ENCODE data around the gene FAM136A. TPM values are rescaled to one million over a fixed set of nuclear protein-coding genes. Genes with fewer than 3 reads are reported as not detected.
A peak's percentile ranks its signal among the peaks of the same experiment; 100 is the strongest.
"Not testable (repeated sequence)": the region's sequence is repeated elsewhere in the genome, so short reads cannot be mapped to it uniquely, and the experiment has no call there.

FAM136A gene
- total RNA-seq, 2 donors from 2014 or later: 60.3 to 62.9 TPM

- no peak overlapping the region for H3K27ac Mint-ChIP-seq
- DNase-seq (no peak), ATAC-seq (replicated peaks in 1 of 2) (no peak)
- H3K27me3 Mint-ChIP-seq (ENCODE audit: low read depth): peaks cover 8% of the 10 kb centered on the region
- no peak overlapping the region for H3K4me3 Mint-ChIP-seq
- H3K9me3 Mint-ChIP-seq: no peaks in the 10 kb centered on the region
- H3K4me1 Mint-ChIP-seq (ENCODE audit: low read depth): peaks cover 6% of the 10 kb centered on the region
- no peaks in the 10 kb centered on the region for H3K36me3 Mint-ChIP-seq (ENCODE audit: insufficient read depth in 2 of 2)
These were observed 19.5 kb upstream of the FAM136A start for GRCh38 chr2:70321370-70321769.

- no peak for ATAC-seq (replicated peaks in 1 of 2)
- no peaks in the 10 kb centered on the region for H3K9me3 Mint-ChIP-seq
These were observed 12.8 kb upstream of the FAM136A start for GRCh38 chr2:70314640-70315039.

GRCh38 chr2:70312560-70312959 is 10.7 kb upstream of the FAM136A start:
- Mint-ChIP-seq H3K4me1 (ENCODE audit: low read depth) (no peaks in the 10 kb centered on the region), H3K4me3 (no peak overlapping the region), H3K36me3 (ENCODE audit: insufficient read depth in 2 of 2) (no peaks in the 10 kb centered on the region), H3K27me3 (ENCODE audit: low read depth) (peaks cover 8% of the 10 kb centered on the region), H3K27ac (no peak overlapping the region), H3K9me3 (no peaks in the 10 kb centered on the region)
- ATAC-seq (replicated peaks in 1 of 2): no peak
- no peak for DNase-seq

More at GRCh38 chr2:70314640-70315039, 12.8 kb upstream of the FAM136A start:
- Mint-ChIP-seq H3K4me3 (no peak overlapping the region), H3K27me3 (ENCODE audit: low read depth) (peaks cover 8% of the 10 kb centered on the region), H3K27ac (no peak overlapping the region), H3K36me3 (ENCODE audit: insufficient read depth in 2 of 2) (no peaks in the 10 kb centered on the region), H3K4me1 (ENCODE audit: low read depth) (no peaks in the 10 kb centered on the region)
- DNase-seq: no peak

- Mint-ChIP-seq H3K9me3 (no peaks in the 10 kb centered on the region), H3K27ac (no peak overlapping the region), H3K4me1 (ENCODE audit: low read depth) (no peaks in the 10 kb centered on the region), H3K27me3 (ENCODE audit: low read depth) (no peaks in the 10 kb centered on the region), H3K4me3 (no peak overlapping the region), H3K36me3 (ENCODE audit: insufficient read depth in 2 of 2) (no peaks in the 10 kb centered on the region)
- no peak for ATAC-seq (replicated peaks in 1 of 2)
- no peak for DNase-seq
These were observed 9.0 kb upstream of the FAM136A start for GRCh38 chr2:70310899-70311298.

GRCh38 chr2:70305531-70305930 is 3.7 kb upstream of the FAM136A start:
- Mint-ChIP-seq H3K27ac (no peak overlapping the region), H3K27me3 (ENCODE audit: low read depth) (no peaks in the 10 kb centered on the region), H3K4me3 (no peak overlapping the region), H3K9me3 (no peaks in the 10 kb centered on the region), H3K4me1 (ENCODE audit: low read depth) (peaks cover 16% of the 10 kb centered on the region), H3K36me3 (ENCODE audit: insufficient read depth in 2 of 2) (peaks cover 0 to 2% of the 10 kb centered on the region in 2 donors)
- DNase-seq (no peak), ATAC-seq (replicated peaks in 1 of 2) (no peak)

- Mint-ChIP-seq H3K27ac (no peak overlapping the region), H3K36me3 (ENCODE audit: insufficient read depth in 2 of 2) (peaks cover 0 to 2% of the 10 kb centered on the region in 2 donors), H3K4me3 (no peak overlapping the region), H3K27me3 (ENCODE audit: low read depth) (no peaks in the 10 kb centered on the region), H3K9me3 (no peaks in the 10 kb centered on the region), H3K4me1 (ENCODE audit: low read depth) (peaks cover 23% of the 10 kb centered on the region)
- no peak for DNase-seq
- ATAC-seq (replicated peaks in 1 of 2): no peak
These were observed 2.6 kb upstream of the FAM136A start for GRCh38 chr2:70304498-70304897.

- no peak overlapping the region for H3K27ac Mint-ChIP-seq
These were observed 1.3 kb upstream of the FAM136A start for GRCh38 chr2:70303186-70303585.

GRCh38 chr2:70302195-70302546 is 304 bp upstream of the FAM136A start:
- H3K4me1 Mint-ChIP-seq (ENCODE audit: low read depth): peaks cover 34% of the 10 kb centered on the region
- DNase-seq; H3K9me3 Mint-ChIP-seq; ATAC-seq (replicated peaks in 1 of 2); H3K27ac Mint-ChIP-seq; H3K27me3 Mint-ChIP-seq (ENCODE audit: low read depth): not testable (repeated sequence)
- H3K36me3 Mint-ChIP-seq (ENCODE audit: insufficient read depth in 2 of 2): peaks cover 8 to 11% of the 10 kb centered on the region in 2 donors
- H3K4me3 Mint-ChIP-seq: peak overlapping the region; percentile 89 to 93

More at GRCh38 chr2:70303186-70303585, 1.3 kb upstream of the FAM136A start:
- no peaks in the 10 kb centered on the region for H3K27me3 Mint-ChIP-seq (ENCODE audit: low read depth)
- ATAC-seq (replicated peaks in 1 of 2): no peak
- H3K36me3 Mint-ChIP-seq (ENCODE audit: insufficient read depth in 2 of 2): peaks cover 6 to 7% of the 10 kb centered on the region in 2 donors
- H3K4me3 Mint-ChIP-seq: no peak overlapping the region
- no peak for DNase-seq
- H3K9me3 Mint-ChIP-seq: no peaks in the 10 kb centered on the region
- H3K4me1 Mint-ChIP-seq (ENCODE audit: low read depth): peaks cover 27% of the 10 kb centered on the region

GRCh38 chr2:70300771-70301343 is 1.0 kb downstream of the FAM136A start:
- Mint-ChIP-seq H3K4me1 (ENCODE audit: low read depth) (peaks cover 45% of the 10 kb centered on the region), H3K9me3 (no peaks in the 10 kb centered on the region), H3K36me3 (ENCODE audit: insufficient read depth in 2 of 2) (peaks cover 12 to 14% of the 10 kb centered on the region in 2 donors), H3K27me3 (ENCODE audit: low read depth) (no peaks in the 10 kb centered on the region), H3K27ac (peak overlapping the region; percentile 82), H3K4me3 (peak overlapping the region; percentile 89 to 93)
- DNase-seq (no peak), ATAC-seq (replicated peaks in 1 of 2) (no peak)

- H3K27me3 Mint-ChIP-seq (ENCODE audit: low read depth); ATAC-seq (replicated peaks in 1 of 2); DNase-seq; H3K9me3 Mint-ChIP-seq; H3K4me3 Mint-ChIP-seq: not testable (repeated sequence)
- Mint-ChIP-seq H3K36me3 (ENCODE audit: insufficient read depth in 2 of 2) (peaks cover 12 to 14% of the 10 kb centered on the region in 2 donors), H3K4me1 (ENCODE audit: low read depth) (peaks cover 50% of the 10 kb centered on the region), H3K27ac (peak overlapping the region; percentile 62)
These were observed 4.0 kb downstream of the FAM136A start for GRCh38 chr2:70297828-70298227.

GRCh38 chr2:70283500-70284191 is 18.2 kb downstream of the FAM136A start:
- no peak overlapping the region for H3K4me3 Mint-ChIP-seq
- DNase-seq: no peak
- no peaks in the 10 kb centered on the region for H3K27me3 Mint-ChIP-seq (ENCODE audit: low read depth)
- no peaks in the 10 kb centered on the region for H3K9me3 Mint-ChIP-seq
- H3K36me3 Mint-ChIP-seq (ENCODE audit: insufficient read depth in 2 of 2): peaks cover 12 to 57% of the 10 kb centered on the region in 2 donors
- H3K4me1 Mint-ChIP-seq (ENCODE audit: low read depth): peaks cover 24% of the 10 kb centered on the region
- peak overlapping the region; percentile 21 for H3K27ac Mint-ChIP-seq
- no peak for ATAC-seq (replicated peaks in 1 of 2)

GRCh38 chr2:70282439-70282838 is 19.4 kb downstream of the FAM136A start:
- no peak for ATAC-seq (replicated peaks in 1 of 2)
- H3K36me3 Mint-ChIP-seq (ENCODE audit: insufficient read depth in 2 of 2): peaks cover 10 to 46% of the 10 kb centered on the region in 2 donors
- DNase-seq: no peak
- no peaks in the 10 kb centered on the region for H3K9me3 Mint-ChIP-seq
- peak overlapping the region; percentile 30 for H3K27ac Mint-ChIP-seq
- peaks cover 23% of the 10 kb centered on the region for H3K4me1 Mint-ChIP-seq (ENCODE audit: low read depth)
- no peak overlapping the region for H3K4me3 Mint-ChIP-seq
- no peaks in the 10 kb centered on the region for H3K27me3 Mint-ChIP-seq (ENCODE audit: low read depth)

- Mint-ChIP-seq H3K36me3 (ENCODE audit: insufficient read depth in 2 of 2) (peaks cover 12 to 29% of the 10 kb centered on the region in 2 donors), H3K27ac (peak overlapping the region; percentile 91), H3K4me3 (no peak overlapping the region), H3K4me1 (ENCODE audit: low read depth) (peaks cover 10% of the 10 kb centered on the region), H3K27me3 (ENCODE audit: low read depth) (no peaks in the 10 kb centered on the region), H3K9me3 (no peaks in the 10 kb centered on the region)
- DNase-seq (no peak), ATAC-seq (replicated peaks in 1 of 2) (no peak)
These were observed 21.5 kb downstream of the FAM136A start for GRCh38 chr2:70280242-70280798.

Data from activated T-cell treated with anti-CD3 and anti-CD28 coated beads, Interleukin-2, amount 50 U/mL, for 72 hours (primary cell).